Adipose tissue (tissue), 3 donors: ENCODE results near the gene RIN2. TPM values are rescaled to one million over a fixed set of nuclear protein-coding genes. Genes with fewer than 3 reads are reported as not detected.
"Not testable (repeated sequence)": the region's sequence is repeated elsewhere in the genome, so short reads cannot be mapped to it uniquely, and the experiment has no call there.

ENCODE experiments used
- H3K27ac ChIP-seq: one replicate; pipeline ENCODE4 v1.5.1; 2013; ENCODE audit warnings: low read depth, low read length
- whole genome bisulfite sequencing, 3 donors: extraction: QIAGEN DNeasy Blood & Tissue Kit; methylation state at CpG; one replicate each; pipeline ENCODE4 v1.1.7; 2013; 5-methylcytosine and 5-hydroxymethylcytosine counted together
- polyA plus RNA-seq, 3 donors: library from polyadenylated mRNA; stranded (reverse); fragments of 200-250 nt; gene quantifications; one replicate each; pipeline ENCODE4 v1.2.3, GENCODE V29; 2013
- donor health status: healthy with polysubstance abuse.
- donor health status: Bipolar disorder and iron deficiency.
- donor health status: healthy.

The RIN2 gene
- polyA plus RNA-seq, 3 donors, result 8.7 to 24.9 (median 15.0) TPM

GRCh38 chr20:19779634-19780033, 21.6 kb downstream of the RIN2 start:
- H3K27ac ChIP-seq, result no peak overlapping the region
- WGBS, 3 donors, result 82 to 87% (median 85%) methylated on average over 5 of the region's 5 CpGs

GRCh38 chr20:19780261-19780660, 22.2 kb downstream of the RIN2 start:
- 80 to 83% (median 81%) methylated on average over 5 of the region's 5 CpGs for whole genome bisulfite sequencing, 3 donors
- H3K27ac ChIP-seq, result no peak overlapping the region

- H3K27ac ChIP-seq, result no peak overlapping the region
- WGBS, 3 donors, result 64 to 94% (median 75%) methylated on average over 7 of the region's 7 CpGs
Measured at GRCh38 chr20:19781235-19781634, 23.2 kb downstream of the RIN2 start.

- WGBS, 3 donors, result 86 to 95% (median 94%) methylated on average over 3 of the region's 3 CpGs
- H3K27ac ChIP-seq, result no peak overlapping the region
Measured at GRCh38 chr20:19782669-19783068, 24.6 kb downstream of the RIN2 start.

- H3K27ac ChIP-seq, result no peak overlapping the region
- 40 to 79% (median 62%) methylated on average over 7 of the region's 7 CpGs for WGBS, 3 donors
Measured at GRCh38 chr20:19783966-19784401, 25.9 kb downstream of the RIN2 start.

- WGBS, 3 donors, result 18 to 23% (median 23%) methylated on average over 11 of the region's 11 CpGs
- H3K27ac ChIP-seq, result no peak overlapping the region
Measured at GRCh38 chr20:19784511-19785172, 26.6 kb downstream of the RIN2 start.

- 34 to 47% (median 34%) methylated on average over 5 of the region's 5 CpGs for WGBS, 3 donors
Measured at GRCh38 chr20:19785173-19785982, 27.3 kb downstream of the RIN2 start.

GRCh38 chr20:19785983-19786285, 27.9 kb downstream of the RIN2 start:
- H3K27ac ChIP-seq, result no peak overlapping the region
- 93 to 100% (median 94%) methylated on average over 1 of the region's 1 CpG for WGBS, 3 donors

More at GRCh38 chr20:19785173-19785982, 27.3 kb downstream of the RIN2 start:
- H3K27ac ChIP-seq, result no peak overlapping the region

GRCh38 chr20:19786311-19786710, 28.3 kb downstream of the RIN2 start:
- 39 to 51% (median 48%) methylated on average over 5 of the region's 5 CpGs for WGBS, 3 donors
- no peak overlapping the region for H3K27ac ChIP-seq

GRCh38 chr20:19787366-19787765, 29.3 kb downstream of the RIN2 start:
- WGBS, 3 donors, result 94 to 97% (median 97%) methylated on average over 3 of the region's 3 CpGs
- no peak overlapping the region for H3K27ac ChIP-seq

GRCh38 chr20:19789009-19789408, 31.0 kb downstream of the RIN2 start:
- 97 to 98% (median 97%) methylated on average over 5 of the region's 5 CpGs for WGBS, 3 donors
- no peak overlapping the region for H3K27ac ChIP-seq

- 69 to 80% (median 77%) methylated on average over 2 of the region's 2 CpGs for WGBS, 3 donors
Measured at GRCh38 chr20:19789446-19789845, 31.4 kb downstream of the RIN2 start.

GRCh38 chr20:19791887-19792286, 33.8 kb downstream of the RIN2 start:
- no peak overlapping the region for H3K27ac ChIP-seq
- 94 to 98% (median 98%) methylated on average over 2 of the region's 2 CpGs for WGBS, 3 donors

More at GRCh38 chr20:19789446-19789845, 31.4 kb downstream of the RIN2 start:
- no peak overlapping the region for H3K27ac ChIP-seq

GRCh38 chr20:19793716-19794115, 35.7 kb downstream of the RIN2 start:
- 95 to 100% (median 96%) methylated on average over 2 of the region's 2 CpGs for WGBS, 3 donors
- no peak overlapping the region for H3K27ac ChIP-seq

GRCh38 chr20:19794941-19795340, 36.9 kb downstream of the RIN2 start:
- WGBS, 3 donors, result 65 to 79% (median 71%) methylated on average over 5 of the region's 5 CpGs
- no peak overlapping the region for H3K27ac ChIP-seq

- H3K27ac ChIP-seq, result no peak overlapping the region
- 80 to 93% (median 88%) methylated on average over 5 of the region's 5 CpGs for WGBS, 3 donors
Measured at GRCh38 chr20:19799325-19799724, 41.3 kb downstream of the RIN2 start.

- H3K27ac ChIP-seq, result no peak overlapping the region
- 93 to 95% (median 94%) methylated on average over 6 of the region's 6 CpGs for WGBS, 3 donors
Measured at GRCh38 chr20:19802099-19802491, 44.0 kb downstream of the RIN2 start.

- no peak overlapping the region for H3K27ac ChIP-seq
Measured at GRCh38 chr20:19802492-19803158, 44.6 kb downstream of the RIN2 start.

GRCh38 chr20:19806276-19806675, 48.2 kb downstream of the RIN2 start:
- H3K27ac ChIP-seq, result not testable (repeated sequence)
- 68 to 82% (median 78%) methylated on average over 7 of the region's 7 CpGs for WGBS, 3 donors

More at GRCh38 chr20:19802492-19803158, 44.6 kb downstream of the RIN2 start:
- WGBS, 3 donors, result 73 to 91% (median 89%) methylated on average over 4 of the region's 4 CpGs
